Measurements from ENCODE around the gene DNAJB7. TPM values are rescaled to one million over a fixed set of nuclear protein-coding genes. Genes with fewer than 3 reads are reported as not detected.

DNAJB7 gene
- total RNA-seq, 1 experiment from 2014 or later, result not detected

DNA sequence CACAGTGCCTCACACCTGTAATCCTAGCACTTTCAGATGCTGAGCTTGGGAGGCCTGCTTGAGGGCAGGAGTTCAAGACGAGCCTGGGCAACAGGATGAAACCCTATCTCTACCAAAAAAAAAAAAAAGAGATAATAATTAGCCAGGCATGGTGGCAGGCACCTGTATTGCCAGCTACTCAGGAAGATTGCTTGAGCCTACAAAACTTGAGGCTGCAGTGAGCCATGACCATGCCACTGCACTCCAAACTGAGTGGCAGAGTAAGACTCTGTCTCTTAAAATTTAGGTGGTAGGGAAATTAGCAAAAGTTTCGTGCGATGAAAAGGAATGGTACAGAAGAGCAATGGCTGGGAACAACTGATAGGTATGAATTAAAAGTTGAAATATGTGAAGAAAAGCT, 23.4 kb downstream of the DNAJB7 start:
- ChIA-PET POLR2A (interaction anchor here (0.7 kb wide), 1 partner anchor 28 kb away, joined by 6 read pairs; no protein-coding TSS in a partner anchor), CTCF (no interaction called here)
- DNase-seq (ENCODE audit: low spot score) (no peak), ATAC-seq (no peak)
- no peaks in the 10 kb centered on the region for H3K4me1 Mint-ChIP-seq
- H3K4me3 Mint-ChIP-seq, result no peak overlapping the region
- no peaks in the 10 kb centered on the region for H3K27me3 Mint-ChIP-seq (ENCODE audit: low read depth)
- H3K36me3 Mint-ChIP-seq, result peaks cover 80% of the 10 kb centered on the region
- no peak overlapping the region for H3K27ac Mint-ChIP-seq
- no peaks in the 10 kb centered on the region for H3K9me3 Mint-ChIP-seq
- TF ChIP-seq, protein P1, sequence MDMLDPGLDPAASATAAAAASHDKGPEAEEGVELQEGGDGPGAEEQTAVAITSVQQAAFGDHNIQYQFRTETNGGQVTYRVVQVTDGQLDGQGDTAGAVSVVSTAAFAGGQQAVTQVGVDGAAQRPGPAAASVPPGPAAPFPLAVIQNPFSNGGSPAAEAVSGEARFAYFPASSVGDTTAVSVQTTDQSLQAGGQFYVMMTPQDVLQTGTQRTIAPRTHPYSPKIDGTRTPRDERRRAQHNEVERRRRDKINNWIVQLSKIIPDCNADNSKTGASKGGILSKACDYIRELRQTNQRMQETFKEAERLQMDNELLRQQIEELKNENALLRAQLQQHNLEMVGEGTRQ (CRISPR knock-in tag; IDR thresholded peaks at IDR 0.05), result no peak
- no peak for TF ChIP-seq ZNF416 (CRISPR knock-in tag; IDR thresholded peaks at IDR 0.05)
- TF ChIP-seq CREB1 (CRISPR knock-in tag; IDR thresholded peaks at IDR 0.05), result no peak
- no peak for TF ChIP-seq NFATC4 (CRISPR knock-in tag; IDR thresholded peaks at IDR 0.05)
- TF ChIP-seq, protein P2, sequence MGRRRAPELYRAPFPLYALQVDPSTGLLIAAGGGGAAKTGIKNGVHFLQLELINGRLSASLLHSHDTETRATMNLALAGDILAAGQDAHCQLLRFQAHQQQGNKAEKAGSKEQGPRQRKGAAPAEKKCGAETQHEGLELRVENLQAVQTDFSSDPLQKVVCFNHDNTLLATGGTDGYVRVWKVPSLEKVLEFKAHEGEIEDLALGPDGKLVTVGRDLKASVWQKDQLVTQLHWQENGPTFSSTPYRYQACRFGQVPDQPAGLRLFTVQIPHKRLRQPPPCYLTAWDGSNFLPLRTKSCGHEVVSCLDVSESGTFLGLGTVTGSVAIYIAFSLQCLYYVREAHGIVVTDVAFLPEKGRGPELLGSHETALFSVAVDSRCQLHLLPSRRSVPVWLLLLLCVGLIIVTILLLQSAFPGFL (CRISPR knock-in tag; IDR thresholded peaks at IDR 0.05; ENCODE audit: borderline replicate concordance), result no peak
- TF ChIP-seq ZNF263 (CRISPR knock-in tag; IDR thresholded peaks at IDR 0.05; ENCODE audit: low read depth), result no peak
- no peak for TF ChIP-seq GTF2I (CRISPR knock-in tag; conservative IDR thresholded peaks at IDR 0.05)
- no peak for TF ChIP-seq ARID4B (CRISPR knock-in tag; IDR thresholded peaks at IDR 0.05; ENCODE audit: borderline replicate concordance)
- no peak for TF ChIP-seq NR1H2 (CRISPR knock-in tag; IDR thresholded peaks at IDR 0.05)
- TF ChIP-seq CREM (CRISPR knock-in tag; IDR thresholded peaks at IDR 0.05), result no peak
- TF ChIP-seq, protein P3, sequence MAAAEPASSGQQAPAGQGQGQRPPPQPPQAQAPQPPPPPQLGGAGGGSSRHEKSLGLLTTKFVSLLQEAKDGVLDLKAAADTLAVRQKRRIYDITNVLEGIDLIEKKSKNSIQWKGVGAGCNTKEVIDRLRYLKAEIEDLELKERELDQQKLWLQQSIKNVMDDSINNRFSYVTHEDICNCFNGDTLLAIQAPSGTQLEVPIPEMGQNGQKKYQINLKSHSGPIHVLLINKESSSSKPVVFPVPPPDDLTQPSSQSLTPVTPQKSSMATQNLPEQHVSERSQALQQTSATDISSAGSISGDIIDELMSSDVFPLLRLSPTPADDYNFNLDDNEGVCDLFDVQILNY (CRISPR knock-in tag; IDR thresholded peaks at IDR 0.05), result no peak
- TF ChIP-seq SP1 (CRISPR knock-in tag; conservative IDR thresholded peaks at IDR 0.05), result no peak
- no peak for TF ChIP-seq ZNF423 (CRISPR knock-in tag; IDR thresholded peaks at IDR 0.05)
- no peak for TF ChIP-seq ERG (CRISPR knock-in tag; IDR thresholded peaks at IDR 0.05)
- no peak for TF ChIP-seq TEAD4 (CRISPR knock-in tag; IDR thresholded peaks at IDR 0.05)

- DNase-seq (ENCODE audit: low spot score), result no peak
- no peak for TF ChIP-seq GTF2I (CRISPR knock-in tag; conservative IDR thresholded peaks at IDR 0.05)
- TF ChIP-seq ATF3 (CRISPR knock-in tag; conservative IDR thresholded peaks at IDR 0.05), result no peak
- TF ChIP-seq, protein P4, sequence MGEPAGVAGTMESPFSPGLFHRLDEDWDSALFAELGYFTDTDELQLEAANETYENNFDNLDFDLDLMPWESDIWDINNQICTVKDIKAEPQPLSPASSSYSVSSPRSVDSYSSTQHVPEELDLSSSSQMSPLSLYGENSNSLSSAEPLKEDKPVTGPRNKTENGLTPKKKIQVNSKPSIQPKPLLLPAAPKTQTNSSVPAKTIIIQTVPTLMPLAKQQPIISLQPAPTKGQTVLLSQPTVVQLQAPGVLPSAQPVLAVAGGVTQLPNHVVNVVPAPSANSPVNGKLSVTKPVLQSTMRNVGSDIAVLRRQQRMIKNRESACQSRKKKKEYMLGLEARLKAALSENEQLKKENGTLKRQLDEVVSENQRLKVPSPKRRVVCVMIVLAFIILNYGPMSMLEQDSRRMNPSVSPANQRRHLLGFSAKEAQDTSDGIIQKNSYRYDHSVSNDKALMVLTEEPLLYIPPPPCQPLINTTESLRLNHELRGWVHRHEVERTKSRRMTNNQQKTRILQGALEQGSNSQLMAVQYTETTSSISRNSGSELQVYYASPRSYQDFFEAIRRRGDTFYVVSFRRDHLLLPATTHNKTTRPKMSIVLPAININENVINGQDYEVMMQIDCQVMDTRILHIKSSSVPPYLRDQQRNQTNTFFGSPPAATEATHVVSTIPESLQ (CRISPR knock-in tag; IDR thresholded peaks at IDR 0.05), result no peak
- TF ChIP-seq MLX (CRISPR knock-in tag; IDR thresholded peaks at IDR 0.05), result no peak
- TF ChIP-seq CBFB (CRISPR knock-in tag; IDR thresholded peaks at IDR 0.05; ENCODE audit: low read depth), result no peak
- TF ChIP-seq ZNF396 (CRISPR knock-in tag; IDR thresholded peaks at IDR 0.05; ENCODE audit: borderline replicate concordance), result no peak
- TF ChIP-seq, protein P2 (CRISPR knock-in tag; IDR thresholded peaks at IDR 0.05; ENCODE audit: borderline replicate concordance), result no peak
- TF ChIP-seq ATF1 (CRISPR knock-in tag; IDR thresholded peaks at IDR 0.05), result no peak
- CTCF ChIA-PET, result no interaction called here
- Mint-ChIP-seq H3K27ac (no peak overlapping the region), H3K4me3 (no peak overlapping the region), H3K36me3 (peaks cover 74% of the 10 kb centered on the region), H3K9me3 (no peaks in the 10 kb centered on the region), H3K4me1 (no peaks in the 10 kb centered on the region), H3K27me3 (ENCODE audit: low read depth) (no peaks in the 10 kb centered on the region)
- POLR2A ChIA-PET, result no interaction called here
- no peak for ATAC-seq
Observed at GRCh38 chr22:40834619-40835018, 27.3 kb downstream of the DNAJB7 start.
